ENCODE results near the gene MRPL22.

- TF ChIP-seq POLR2A (IDR thresholded peaks at IDR 0.05) (no peak), CTCF (IDR thresholded peaks at IDR 0.05) (no peak), EP300 (IDR thresholded peaks at IDR 0.05) (no peak)
Observed at GRCh38 chr5:154956712-154957111, 15.8 kb downstream of the MRPL22 start.

Data from stomach (tissue), 4 donors.